DOHH2 (cell line): ENCODE results near the gene HSFX3.
"Not testable (repeated sequence)": the region's sequence is repeated elsewhere in the genome, so short reads cannot be mapped to it uniquely, and the experiment has no call there.

Source experiments
- CTCF ChIP-seq: fragments of 200-600 bp; sonication (generic); IDR thresholded peaks from one replicate; pipeline ENCODE4 v1.5.1; 2014; ENCODE audit warnings: antibody characterized with exemption, mild to moderate bottlenecking, low read depth, low read length; ENCODE audit not compliant: poor library complexity, severe bottlenecking
- EZH2phosphoT487 ChIP-seq: fragments of 200-600 bp; sonication (generic); IDR thresholded peaks from 2 replicates; pipeline ENCODE4 v1.6.1; 2017; ENCODE audit warnings: borderline replicate concordance, mild to moderate bottlenecking, antibody characterized with exemption, low read length, moderate library complexity, mixed read lengths

GRCh38 chrX:149595214-149595613 is 45.5 kb upstream of the HSFX3 start, which contains the start of gene HSFX2:
- not testable (repeated sequence) for TF ChIP-seq CTCF, EZH2phosphoT487
